ENCODE data around the gene EEF1G.
A peak's percentile ranks its signal among the peaks of the same experiment; 100 is the strongest.

GRCh38 chr11:62621567-62622470, 48.1 kb upstream of the EEF1G start, which contains the start of gene B3GAT3:
- TF ChIP-seq CTCF (IDR thresholded peaks at IDR 0.05) (no peak), POLR2AphosphoS5 (IDR thresholded peaks at IDR 0.05; ENCODE audit: low read depth, low read length) (peak; percentile 91), SIN3A (IDR thresholded peaks at IDR 0.05; ENCODE audit: borderline replicate concordance, insufficient read depth, low read depth, low read length) (peak; percentile 60; the same call in 1 of the 2 replicates), TCF7L2 (IDR thresholded peaks at IDR 0.05; ENCODE audit: low read depth, low read length) (no peak)
- TF ChIP-seq, protein P1, sequence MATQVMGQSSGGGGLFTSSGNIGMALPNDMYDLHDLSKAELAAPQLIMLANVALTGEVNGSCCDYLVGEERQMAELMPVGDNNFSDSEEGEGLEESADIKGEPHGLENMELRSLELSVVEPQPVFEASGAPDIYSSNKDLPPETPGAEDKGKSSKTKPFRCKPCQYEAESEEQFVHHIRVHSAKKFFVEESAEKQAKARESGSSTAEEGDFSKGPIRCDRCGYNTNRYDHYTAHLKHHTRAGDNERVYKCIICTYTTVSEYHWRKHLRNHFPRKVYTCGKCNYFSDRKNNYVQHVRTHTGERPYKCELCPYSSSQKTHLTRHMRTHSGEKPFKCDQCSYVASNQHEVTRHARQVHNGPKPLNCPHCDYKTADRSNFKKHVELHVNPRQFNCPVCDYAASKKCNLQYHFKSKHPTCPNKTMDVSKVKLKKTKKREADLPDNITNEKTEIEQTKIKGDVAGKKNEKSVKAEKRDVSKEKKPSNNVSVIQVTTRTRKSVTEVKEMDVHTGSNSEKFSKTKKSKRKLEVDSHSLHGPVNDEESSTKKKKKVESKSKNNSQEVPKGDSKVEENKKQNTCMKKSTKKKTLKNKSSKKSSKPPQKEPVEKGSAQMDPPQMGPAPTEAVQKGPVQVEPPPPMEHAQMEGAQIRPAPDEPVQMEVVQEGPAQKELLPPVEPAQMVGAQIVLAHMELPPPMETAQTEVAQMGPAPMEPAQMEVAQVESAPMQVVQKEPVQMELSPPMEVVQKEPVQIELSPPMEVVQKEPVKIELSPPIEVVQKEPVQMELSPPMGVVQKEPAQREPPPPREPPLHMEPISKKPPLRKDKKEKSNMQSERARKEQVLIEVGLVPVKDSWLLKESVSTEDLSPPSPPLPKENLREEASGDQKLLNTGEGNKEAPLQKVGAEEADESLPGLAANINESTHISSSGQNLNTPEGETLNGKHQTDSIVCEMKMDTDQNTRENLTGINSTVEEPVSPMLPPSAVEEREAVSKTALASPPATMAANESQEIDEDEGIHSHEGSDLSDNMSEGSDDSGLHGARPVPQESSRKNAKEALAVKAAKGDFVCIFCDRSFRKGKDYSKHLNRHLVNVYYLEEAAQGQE (IDR thresholded peaks at IDR 0.05; ENCODE audit: insufficient read depth in 1 of 2, low read depth in 2 of 2, low read length in 1 of 2) = no peak
